Activated gamma-delta T cell treated with anti-CD3 and anti-CD28 coated beads, Interleukin-2, amount 50 U/mL, for 16 hours (primary cell): ENCODE data around the gene TAF4.

Experiments used
- DNase-seq: peaks from one replicate; pipeline ENCODE4 v3.0.0-alpha.2; 2020; ENCODE audit warnings: low read depth

Gene TAF4

GRCh38 chr20:61929561-61929960 lies 136.1 kb downstream of the TAF4 start:
- no peak for DNase-seq

- no peak for DNase-seq
Observed at GRCh38 chr20:61927826-61928541, 137.7 kb downstream of the TAF4 start.

GRCh38 chr20:61927193-61927825 lies 138.4 kb downstream of the TAF4 start:
- no peak for DNase-seq

- no peak for DNase-seq
Observed at GRCh38 chr20:61926796-61927192, 138.9 kb downstream of the TAF4 start.

- no peak for DNase-seq
Observed at GRCh38 chr20:61926253-61926613, 139.4 kb downstream of the TAF4 start.

- DNase-seq: no peak
Observed at GRCh38 chr20:61925555-61926252, 140.0 kb downstream of the TAF4 start.

GRCh38 chr20:61924858-61925554 lies 140.7 kb downstream of the TAF4 start:
- no peak for DNase-seq
